KMS-11 (cell line): ENCODE results near the gene RFLNA.

Source experiments
- H2AFZ ChIP-seq: fragments of 200-600 bp; sonication (generic); 2 replicates; pipeline ENCODE4 v1.6.1; 2016; ENCODE audit warnings: antibody characterized with exemption, mixed run types, low read depth
- H3K27ac ChIP-seq: fragments of 200-600 bp; sonication (generic); 2 replicates; pipeline ENCODE4 v1.6.1; 2016; ENCODE audit warnings: mild to moderate bottlenecking, mixed run types
- H3K27me3 ChIP-seq: fragments of 200-600 bp; sonication (generic); 2 replicates; pipeline ENCODE4 v1.6.1; 2017; ENCODE audit warnings: mild to moderate bottlenecking, low read depth, mixed run types, moderate library complexity; ENCODE audit not compliant: insufficient read depth
- H3K36me3 ChIP-seq: fragments of 200-600 bp; sonication (generic); 2 replicates; pipeline ENCODE4 v1.6.1; 2017; ENCODE audit warnings: mild to moderate bottlenecking, mixed run types; ENCODE audit not compliant: insufficient read depth
- H3K4me1 ChIP-seq: fragments of 200-600 bp; sonication (generic); 2 replicates; pipeline ENCODE4 v1.6.1; 2016; ENCODE audit warnings: mild to moderate bottlenecking, low read depth, mixed run types; ENCODE audit not compliant: poor library complexity, severe bottlenecking
- H3K4me2 ChIP-seq: fragments of 200-600 bp; sonication (generic); 2 replicates; pipeline ENCODE4 v1.7.0; 2016; ENCODE audit warnings: mild to moderate bottlenecking, mixed run types
- H3K4me3 ChIP-seq: fragments of 200-600 bp; sonication (generic); IDR thresholded peaks from 2 replicates; pipeline ENCODE4 v1.6.1; 2017; ENCODE audit warnings: low read depth, low read length, mixed read lengths; ENCODE audit not compliant: insufficient read depth
- H3K79me2 ChIP-seq: fragments of 200-600 bp; sonication (generic); 2 replicates; pipeline ENCODE4 v1.6.1; 2016; ENCODE audit warnings: low read depth, mixed run types; ENCODE audit not compliant: insufficient read depth
- H3K9ac ChIP-seq: fragments of 200-600 bp; sonication (generic); 2 replicates; pipeline ENCODE4 v1.6.1; 2016; ENCODE audit warnings: mild to moderate bottlenecking, mixed run types
- H4K20me1 ChIP-seq: fragments of 200-600 bp; sonication (generic); 2 replicates; pipeline ENCODE4 v1.6.1; 2016; ENCODE audit warnings: mild to moderate bottlenecking, mixed run types; ENCODE audit not compliant: insufficient read depth
- TF ChIP-seq, protein P1 (sequence below): fragments of 200-600 bp; sonication (generic); conservative IDR thresholded peaks from 2 replicates; pipeline ENCODE4 v1.6.1; 2017; ENCODE audit warnings: low read depth, mild to moderate bottlenecking, antibody characterized with exemption, low read length, moderate library complexity, mixed read lengths

The RFLNA gene

DNA sequence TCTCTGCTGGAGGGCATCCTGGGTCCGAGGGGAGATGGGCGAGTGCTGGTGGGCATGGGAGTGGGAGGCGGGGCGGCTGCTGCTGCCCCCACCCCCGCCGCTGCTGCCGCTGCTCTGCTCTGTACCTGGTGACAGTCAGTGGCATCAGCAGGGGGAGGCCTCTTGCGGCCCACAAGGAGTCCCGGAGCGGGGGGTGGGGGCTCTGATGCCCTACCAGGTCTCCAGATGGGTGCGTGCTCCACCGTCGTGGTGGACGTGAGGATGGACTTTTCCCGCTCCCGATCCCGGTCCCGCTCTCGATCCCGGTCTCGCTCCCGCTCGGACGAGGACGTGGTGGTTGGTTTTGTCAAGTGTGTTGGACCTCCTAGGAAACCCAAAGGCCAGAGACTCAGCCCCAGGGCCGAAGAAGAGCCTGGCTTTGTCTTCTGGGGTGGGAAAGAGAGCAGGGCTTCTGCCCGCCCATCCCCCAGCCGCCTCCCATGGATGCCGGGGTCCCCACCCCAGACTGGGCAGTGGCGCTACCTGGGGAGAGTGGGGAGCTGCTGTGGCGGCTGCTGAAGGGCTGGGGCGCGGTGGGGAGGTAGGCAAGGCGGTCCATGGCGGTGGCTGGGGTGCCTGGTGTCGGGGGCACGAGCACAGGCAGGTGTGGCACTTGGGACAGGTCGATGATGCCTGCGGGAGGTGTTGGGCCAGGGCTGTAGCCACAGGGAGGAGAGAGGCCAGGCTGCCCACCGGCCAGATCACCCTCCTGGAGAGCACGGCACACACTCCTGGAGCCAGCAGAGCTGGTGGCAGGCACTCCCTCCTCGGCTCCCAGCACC, 45.4 kb downstream of the RFLNA start:
- H2AFZ ChIP-seq, result no peak overlapping the region
- H3K27ac ChIP-seq, result no peak overlapping the region
- H3K79me2 ChIP-seq, result no peaks in the 10 kb centered on the region
- H3K9ac ChIP-seq, result no peak overlapping the region
- no peaks in the 10 kb centered on the region for H4K20me1 ChIP-seq
- H3K4me3 ChIP-seq, result no peak overlapping the region
- no peak overlapping the region for H3K4me2 ChIP-seq
- H3K36me3 ChIP-seq, result no peaks in the 10 kb centered on the region
- H3K4me1 ChIP-seq, result no peaks in the 10 kb centered on the region
- H3K27me3 ChIP-seq, result no peaks in the 10 kb centered on the region
- TF ChIP-seq, protein P1, sequence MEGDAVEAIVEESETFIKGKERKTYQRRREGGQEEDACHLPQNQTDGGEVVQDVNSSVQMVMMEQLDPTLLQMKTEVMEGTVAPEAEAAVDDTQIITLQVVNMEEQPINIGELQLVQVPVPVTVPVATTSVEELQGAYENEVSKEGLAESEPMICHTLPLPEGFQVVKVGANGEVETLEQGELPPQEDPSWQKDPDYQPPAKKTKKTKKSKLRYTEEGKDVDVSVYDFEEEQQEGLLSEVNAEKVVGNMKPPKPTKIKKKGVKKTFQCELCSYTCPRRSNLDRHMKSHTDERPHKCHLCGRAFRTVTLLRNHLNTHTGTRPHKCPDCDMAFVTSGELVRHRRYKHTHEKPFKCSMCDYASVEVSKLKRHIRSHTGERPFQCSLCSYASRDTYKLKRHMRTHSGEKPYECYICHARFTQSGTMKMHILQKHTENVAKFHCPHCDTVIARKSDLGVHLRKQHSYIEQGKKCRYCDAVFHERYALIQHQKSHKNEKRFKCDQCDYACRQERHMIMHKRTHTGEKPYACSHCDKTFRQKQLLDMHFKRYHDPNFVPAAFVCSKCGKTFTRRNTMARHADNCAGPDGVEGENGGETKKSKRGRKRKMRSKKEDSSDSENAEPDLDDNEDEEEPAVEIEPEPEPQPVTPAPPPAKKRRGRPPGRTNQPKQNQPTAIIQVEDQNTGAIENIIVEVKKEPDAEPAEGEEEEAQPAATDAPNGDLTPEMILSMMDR, result no peak

DNA sequence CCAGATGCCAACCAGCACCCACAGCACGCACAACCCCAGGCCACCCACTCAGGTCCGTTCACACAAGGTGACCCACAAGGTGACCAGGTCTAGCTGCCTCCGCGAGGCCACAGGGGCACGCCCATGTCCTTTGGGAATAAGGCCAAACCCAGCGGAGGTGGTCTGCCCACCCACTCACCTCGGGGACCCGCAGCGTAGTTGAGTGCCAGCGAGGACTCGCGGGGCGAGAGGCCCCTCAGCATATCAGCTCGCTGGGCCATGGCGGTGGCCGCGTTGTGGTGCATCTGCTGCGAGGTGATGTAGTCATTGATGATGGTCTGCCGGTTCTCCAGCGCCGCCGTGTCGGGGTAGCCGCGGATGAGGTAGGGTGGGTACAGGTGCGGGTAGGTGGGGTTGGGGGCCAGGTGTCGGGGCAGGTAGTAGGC, 46.8 kb downstream of the RFLNA start:
- TF ChIP-seq, protein P1, result no peak
- no peaks in the 10 kb centered on the region for H3K4me1 ChIP-seq
- H3K4me3 ChIP-seq, result no peak overlapping the region
- no peak overlapping the region for H3K4me2 ChIP-seq
- H3K9ac ChIP-seq, result no peak overlapping the region
- H4K20me1 ChIP-seq, result no peaks in the 10 kb centered on the region
- no peak overlapping the region for H2AFZ ChIP-seq
- H3K36me3 ChIP-seq, result no peaks in the 10 kb centered on the region
- H3K27me3 ChIP-seq, result no peaks in the 10 kb centered on the region
- no peaks in the 10 kb centered on the region for H3K79me2 ChIP-seq
- no peak overlapping the region for H3K27ac ChIP-seq

DNA sequence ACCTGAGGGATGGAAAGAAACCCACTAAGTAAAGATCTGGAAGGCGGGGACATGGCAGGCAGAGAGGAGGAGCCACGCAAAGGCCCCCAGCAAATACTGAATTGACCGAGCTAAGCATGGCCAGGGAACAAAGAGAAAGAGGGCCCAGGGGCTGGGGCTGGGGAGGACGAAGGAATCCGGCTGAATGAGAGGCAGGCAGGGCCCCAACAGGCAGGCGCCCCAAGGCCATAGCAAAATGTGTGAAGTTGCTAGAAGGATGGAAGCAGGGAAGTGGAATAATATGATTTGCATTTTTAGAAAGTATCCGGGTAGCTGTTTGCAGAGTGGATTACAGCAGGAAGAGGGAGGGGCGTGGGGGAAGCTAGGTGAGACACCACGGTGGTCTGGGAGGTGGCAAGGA, 49.1 kb downstream of the RFLNA start:
- Histone ChIP-seq H3K4me2 (no peak overlapping the region), H3K79me2 (no peaks in the 10 kb centered on the region), H3K27me3 (no peaks in the 10 kb centered on the region), H3K9ac (no peak overlapping the region), H3K36me3 (no peaks in the 10 kb centered on the region), H3K27ac (no peak overlapping the region), H2AFZ (no peak overlapping the region), H4K20me1 (no peaks in the 10 kb centered on the region), H3K4me1 (no peaks in the 10 kb centered on the region), H3K4me3 (no peak overlapping the region)
- TF ChIP-seq, protein P1, result no peak

DNA sequence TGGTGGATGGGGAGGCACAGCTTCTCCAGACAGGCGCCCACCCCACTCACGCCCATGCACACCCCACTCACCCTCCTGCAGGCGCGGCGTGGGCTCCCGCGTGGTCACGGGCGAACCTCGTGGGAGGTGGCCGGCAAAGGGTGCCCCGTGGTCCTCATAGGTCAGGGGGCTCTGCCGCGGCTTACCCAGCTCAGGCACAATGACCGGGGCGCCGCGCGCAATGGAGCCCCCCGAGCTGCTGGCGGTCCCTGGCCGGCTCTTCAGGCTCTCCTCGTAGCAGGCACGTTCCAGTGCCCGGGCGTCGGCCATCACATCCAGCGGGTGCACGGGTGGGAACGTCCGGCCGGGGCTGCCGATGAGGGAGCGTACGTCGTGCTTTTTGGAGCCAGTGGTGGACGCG, 49.6 kb downstream of the RFLNA start:
- H3K27me3 ChIP-seq, result no peaks in the 10 kb centered on the region
- H3K4me3 ChIP-seq, result no peak overlapping the region
- no peak overlapping the region for H3K4me2 ChIP-seq
- no peak overlapping the region for H3K9ac ChIP-seq
- TF ChIP-seq, protein P1, result no peak
- no peak overlapping the region for H2AFZ ChIP-seq
- H3K79me2 ChIP-seq, result no peaks in the 10 kb centered on the region
- no peaks in the 10 kb centered on the region for H3K4me1 ChIP-seq
- H4K20me1 ChIP-seq, result no peaks in the 10 kb centered on the region
- no peak overlapping the region for H3K27ac ChIP-seq
- H3K36me3 ChIP-seq, result no peaks in the 10 kb centered on the region
